BE2C (cell line): ENCODE measurements around the gene RAB9A.
"Not testable (repeated sequence)": the region's sequence is repeated elsewhere in the genome, so short reads cannot be mapped to it uniquely, and the experiment has no call there.

Experiments used
- DNase-seq: peaks from one replicate; pipeline ENCODE4 v3.0.0-alpha.2; 2020
- H3K27me3 ChIP-seq: fragments of 250-450 bp; sonication (Bioruptor Pico); 2 replicates; pipeline ENCODE4 v1.5.1; 2020; ENCODE audit warnings: mild to moderate bottlenecking
- H3K36me3 ChIP-seq: fragments of 250-450 bp; sonication (Bioruptor Pico); 2 replicates; pipeline ENCODE4 v1.5.1; 2020; ENCODE audit warnings: mild to moderate bottlenecking
- H3K4me1 ChIP-seq: fragments of 250-450 bp; sonication (Bioruptor Pico); 2 replicates; pipeline ENCODE4 v1.5.1; 2020
- H3K4me3 ChIP-seq: 2 replicates; pipeline ENCODE4 v1.5.1; 2011; ENCODE audit warnings: low read depth, low read length
- H3K9me3 ChIP-seq: fragments of 250-450 bp; sonication (Bioruptor Pico); 2 replicates; pipeline ENCODE4 v1.5.1; 2020
- TF ChIP-seq, protein P1 (sequence below): IDR thresholded peaks from 2 replicates; pipeline ENCODE4 v1.5.1; 2012; ENCODE audit warnings: mild to moderate bottlenecking, low read depth, low read length

Gene RAB9A

DNA sequence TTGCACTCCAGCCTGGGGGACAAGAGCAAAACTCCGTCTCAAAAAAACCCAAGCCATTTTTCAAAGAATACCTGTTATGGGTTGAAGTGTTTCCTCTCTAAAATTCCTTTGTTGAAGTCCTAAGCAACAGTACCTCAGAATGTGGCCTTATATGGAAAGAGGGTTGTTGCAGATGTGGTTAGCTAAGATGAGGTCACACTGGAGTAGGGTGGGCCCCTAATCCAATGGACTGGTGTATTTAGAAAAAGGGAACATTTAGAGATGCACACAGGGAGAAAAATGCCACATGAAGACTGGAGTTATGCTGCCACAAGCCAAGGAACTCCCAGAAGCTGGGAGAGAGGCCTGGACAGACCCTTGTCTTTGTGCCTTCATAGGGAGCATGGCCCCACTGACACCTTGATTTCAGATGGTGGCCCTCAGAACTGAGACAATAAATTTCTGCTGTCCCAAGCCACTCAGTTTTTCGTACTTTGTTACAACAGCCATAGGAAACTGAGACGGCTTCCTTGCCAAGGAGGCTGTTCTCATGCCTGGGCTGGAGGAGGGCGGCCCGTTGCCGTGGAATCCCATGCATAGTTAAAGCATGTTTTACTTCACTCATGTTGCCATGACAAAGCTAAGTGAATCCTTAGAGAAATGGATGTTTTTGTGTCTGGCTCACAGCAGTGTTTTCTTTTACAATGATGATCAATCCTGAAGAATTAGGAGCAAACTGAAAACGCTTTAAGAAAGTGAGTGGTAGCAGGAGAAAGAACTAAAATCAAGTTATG lies 29.0 kb downstream of the RAB9A start:
- TF ChIP-seq, protein P1, sequence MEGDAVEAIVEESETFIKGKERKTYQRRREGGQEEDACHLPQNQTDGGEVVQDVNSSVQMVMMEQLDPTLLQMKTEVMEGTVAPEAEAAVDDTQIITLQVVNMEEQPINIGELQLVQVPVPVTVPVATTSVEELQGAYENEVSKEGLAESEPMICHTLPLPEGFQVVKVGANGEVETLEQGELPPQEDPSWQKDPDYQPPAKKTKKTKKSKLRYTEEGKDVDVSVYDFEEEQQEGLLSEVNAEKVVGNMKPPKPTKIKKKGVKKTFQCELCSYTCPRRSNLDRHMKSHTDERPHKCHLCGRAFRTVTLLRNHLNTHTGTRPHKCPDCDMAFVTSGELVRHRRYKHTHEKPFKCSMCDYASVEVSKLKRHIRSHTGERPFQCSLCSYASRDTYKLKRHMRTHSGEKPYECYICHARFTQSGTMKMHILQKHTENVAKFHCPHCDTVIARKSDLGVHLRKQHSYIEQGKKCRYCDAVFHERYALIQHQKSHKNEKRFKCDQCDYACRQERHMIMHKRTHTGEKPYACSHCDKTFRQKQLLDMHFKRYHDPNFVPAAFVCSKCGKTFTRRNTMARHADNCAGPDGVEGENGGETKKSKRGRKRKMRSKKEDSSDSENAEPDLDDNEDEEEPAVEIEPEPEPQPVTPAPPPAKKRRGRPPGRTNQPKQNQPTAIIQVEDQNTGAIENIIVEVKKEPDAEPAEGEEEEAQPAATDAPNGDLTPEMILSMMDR = no peak
- no peak for DNase-seq
- no peaks in the 10 kb centered on the region for H3K27me3 ChIP-seq
- H3K4me1 ChIP-seq = no peaks in the 10 kb centered on the region
- peaks cover 12% of the 10 kb centered on the region for H3K36me3 ChIP-seq
- no peak overlapping the region for H3K4me3 ChIP-seq
- H3K9me3 ChIP-seq = no peaks in the 10 kb centered on the region

DNA sequence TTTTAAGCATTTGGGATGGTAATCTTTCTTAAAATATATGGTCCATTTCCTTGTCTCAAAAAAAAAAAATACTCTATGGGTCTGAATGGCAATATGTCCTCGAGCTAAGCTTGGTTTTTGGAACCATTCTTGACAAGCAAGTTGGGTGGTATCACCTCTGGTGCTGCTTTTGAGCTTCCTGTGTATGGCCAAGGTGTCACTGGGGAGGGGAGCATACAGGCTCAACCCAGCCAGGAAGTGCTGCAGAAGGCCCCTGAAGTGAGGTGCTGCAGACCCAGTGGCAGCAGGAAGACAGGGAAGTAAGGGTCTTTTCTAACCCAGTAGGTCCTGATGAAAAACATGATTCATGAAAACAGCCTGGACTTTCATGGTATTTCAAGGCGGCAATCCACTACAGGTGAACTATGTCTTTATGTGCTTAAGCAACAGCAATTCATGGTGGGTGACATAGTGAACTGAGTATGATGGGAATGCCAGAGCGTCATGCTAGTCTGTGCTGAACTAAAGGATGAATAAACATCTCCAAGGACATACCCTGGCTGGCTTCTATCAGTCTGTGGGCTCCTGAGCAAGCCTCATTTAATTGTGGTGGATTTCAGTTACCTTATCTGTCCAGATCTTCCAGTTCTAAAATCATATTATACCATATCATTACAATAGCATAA lies 30.4 kb downstream of the RAB9A start:
- no peak for DNase-seq
- H3K9me3 ChIP-seq = no peaks in the 10 kb centered on the region
- TF ChIP-seq, protein P1 = no peak
- no peaks in the 10 kb centered on the region for H3K4me1 ChIP-seq
- no peak overlapping the region for H3K4me3 ChIP-seq
- H3K27me3 ChIP-seq = no peaks in the 10 kb centered on the region
- peaks cover 12% of the 10 kb centered on the region for H3K36me3 ChIP-seq

DNA sequence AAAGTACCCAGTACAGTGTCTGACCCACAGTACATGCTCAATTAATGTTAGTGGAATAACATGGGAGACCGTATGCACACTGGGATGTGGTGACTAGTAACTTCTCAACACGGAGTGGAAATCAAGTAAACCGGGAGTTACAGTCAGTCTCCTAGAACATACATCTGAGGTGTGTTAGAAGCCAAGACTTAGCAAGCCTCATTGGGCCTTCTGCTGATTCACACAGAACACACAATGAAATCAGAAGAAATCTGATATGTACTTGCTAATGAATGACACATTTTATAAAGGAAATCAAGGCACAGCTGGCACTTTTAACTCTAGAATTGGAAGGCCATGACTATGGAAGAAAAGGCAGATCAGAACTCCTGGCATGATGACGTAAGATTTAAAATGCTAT lies 32.4 kb downstream of the RAB9A start:
- no peaks in the 10 kb centered on the region for H3K9me3 ChIP-seq
- TF ChIP-seq, protein P1 = no peak
- H3K36me3 ChIP-seq = peaks cover under 1% of the 10 kb centered on the region
- DNase-seq = no peak
- no peaks in the 10 kb centered on the region for H3K4me1 ChIP-seq
- H3K27me3 ChIP-seq = no peaks in the 10 kb centered on the region
- H3K4me3 ChIP-seq = no peak overlapping the region

DNA sequence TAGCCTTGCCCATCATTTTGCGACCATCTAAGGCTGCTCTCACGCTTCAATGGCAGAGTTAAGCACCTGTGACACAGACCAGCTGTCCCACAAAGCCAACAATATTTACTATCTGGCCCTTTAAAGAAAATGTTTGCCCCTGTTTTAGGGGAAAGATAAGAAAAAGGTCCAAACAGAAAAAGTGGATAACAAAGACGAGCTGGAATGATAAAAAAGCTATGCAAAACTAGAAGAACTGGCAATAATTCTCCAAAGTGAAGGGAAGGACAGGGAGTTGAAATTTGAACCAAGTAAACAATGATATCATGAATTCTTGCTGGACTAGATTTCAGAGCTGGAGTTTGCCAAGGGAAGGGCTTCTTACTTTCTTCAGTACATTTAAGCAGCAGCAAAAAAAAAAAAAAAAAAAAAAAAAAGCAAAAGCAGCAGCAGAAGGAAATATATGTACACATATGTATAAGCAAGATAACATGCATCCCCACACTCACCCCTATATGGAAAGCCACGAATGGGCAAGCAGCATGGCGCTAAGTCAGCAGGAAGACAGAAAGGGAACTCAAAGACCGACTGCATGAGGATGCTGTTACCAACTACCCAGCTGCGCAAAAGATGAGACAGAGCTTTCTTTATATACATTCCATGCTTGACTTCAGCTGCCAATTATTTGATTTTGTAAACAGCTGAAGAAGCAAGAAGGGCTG lies 33.0 kb downstream of the RAB9A start:
- Histone ChIP-seq H3K27me3 (no peaks in the 10 kb centered on the region), H3K4me3 (no peak overlapping the region), H3K9me3 (no peaks in the 10 kb centered on the region), H3K36me3 (no peaks in the 10 kb centered on the region; the same call in none of the 2 replicates), H3K4me1 (no peaks in the 10 kb centered on the region)
- no peak for DNase-seq
- TF ChIP-seq, protein P1 = no peak

DNA sequence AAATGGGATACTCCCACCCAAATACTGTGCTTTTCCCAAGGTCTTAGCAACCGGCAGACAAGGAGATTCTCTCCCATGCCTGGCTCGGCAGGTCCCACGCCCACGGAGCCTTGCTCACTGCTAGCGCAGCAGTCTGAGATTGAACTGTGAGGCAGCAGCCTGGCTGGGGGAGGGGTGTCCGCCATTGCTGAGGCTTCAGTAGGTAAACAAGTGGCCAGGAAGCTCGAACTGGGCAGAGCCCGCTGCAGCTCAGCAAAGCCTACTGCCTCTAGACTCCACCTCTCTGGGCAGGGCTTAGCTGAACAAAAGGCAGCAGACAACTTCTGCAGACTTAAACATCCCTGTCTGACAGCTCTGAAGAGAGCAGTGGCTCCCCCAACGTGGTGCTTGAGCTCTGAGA lies 36.0 kb downstream of the RAB9A start:
- H3K27me3 ChIP-seq, H3K4me3 ChIP-seq, H3K9me3 ChIP-seq, H3K36me3 ChIP-seq, H3K4me1 ChIP-seq, DNase-seq: not testable (repeated sequence)

DNA sequence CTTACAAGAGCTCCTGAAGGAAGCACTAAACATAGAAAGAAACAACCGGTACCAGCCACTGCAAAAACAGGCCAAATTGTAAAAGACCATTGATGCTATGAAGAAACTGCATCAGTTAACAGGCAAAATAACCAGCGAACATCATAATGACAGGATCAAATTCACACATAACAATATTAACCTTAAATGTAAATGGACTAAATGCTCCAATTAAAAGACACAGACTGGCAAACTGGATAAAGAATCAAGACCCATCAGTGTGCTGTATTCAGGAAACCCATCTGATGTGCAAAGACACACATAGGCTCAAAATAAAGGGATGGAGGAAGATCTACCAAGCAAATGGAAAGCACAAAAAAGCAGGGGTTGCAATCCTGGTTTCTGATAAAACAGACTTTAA lies 37.7 kb downstream of the RAB9A start:
- H3K27me3 ChIP-seq, H3K4me1 ChIP-seq, H3K9me3 ChIP-seq, DNase-seq, H3K4me3 ChIP-seq, H3K36me3 ChIP-seq: not testable (repeated sequence)

DNA sequence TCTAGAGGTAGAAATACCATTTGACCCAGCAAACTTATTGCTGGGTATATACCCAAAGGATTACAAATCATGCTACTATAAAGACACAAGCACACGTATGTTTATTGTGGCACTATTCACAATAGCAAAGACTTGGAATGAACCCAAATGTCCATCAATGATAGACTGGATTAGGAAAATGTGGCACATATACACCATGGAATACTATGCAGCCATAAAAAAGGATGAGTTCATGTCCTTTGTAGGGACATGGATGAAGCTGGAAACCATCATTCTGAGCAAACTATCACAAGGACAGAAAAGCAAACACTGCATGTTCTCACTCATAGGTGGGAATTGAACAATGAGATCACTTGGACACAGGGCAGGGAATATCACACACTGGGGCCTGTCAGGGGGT lies 41.6 kb downstream of the RAB9A start:
- H3K9me3 ChIP-seq, H3K27me3 ChIP-seq: not testable (repeated sequence)

More for the DNA sequence above, 41.6 kb downstream of the RAB9A start:
- H3K36me3 ChIP-seq, H3K4me3 ChIP-seq, DNase-seq, H3K4me1 ChIP-seq: not testable (repeated sequence)
